Liver (tissue), 9 donors: ENCODE measurements around the gene KIF24. TPM values are rescaled to one million over a fixed set of nuclear protein-coding genes. Genes with fewer than 3 reads are reported as not detected.

Source experiments
- DNase-seq: peaks from one replicate; pipeline ENCODE4 v3.0.0-alpha.2; 2017; ENCODE audit warnings: low spot score
- H3K27ac ChIP-seq, 2 donors: one replicate each; pipeline ENCODE4 v1.7.0; 2013; ENCODE audit warnings: inconsistent platforms in 2 of 2, low read length in 2 of 2, control low read depth in 1 of 2, low read depth in 1 of 2, mild to moderate bottlenecking in 1 of 2
- H3K27me3 ChIP-seq, 4 donors: one replicate each; pipeline versions ENCODE4 v1.6.1 to v1.7.0; 2013; ENCODE audit warnings: low read length in 3 of 4, inconsistent platforms in 1 of 4, mild to moderate bottlenecking in 1 of 4, moderate library complexity in 1 of 4; ENCODE audit not compliant: control insufficient read depth in 4 of 4, insufficient read depth in 4 of 4
- H3K36me3 ChIP-seq, 4 donors: one replicate each; pipeline versions ENCODE4 v1.6.1 to v1.7.0; 2013; ENCODE audit warnings: low read length in 3 of 4, mild to moderate bottlenecking in 3 of 4, low read depth in 1 of 4, moderate library complexity in 1 of 4; ENCODE audit not compliant: control insufficient read depth in 4 of 4, insufficient read depth in 3 of 4
- H3K4me1 ChIP-seq, 4 donors: one replicate each; pipeline versions ENCODE4 v1.6.1 to v1.7.0; 2013; ENCODE audit warnings: low read length in 3 of 4, mild to moderate bottlenecking in 3 of 4, moderate library complexity in 1 of 4; ENCODE audit not compliant: control insufficient read depth in 4 of 4, insufficient read depth in 4 of 4
- H3K4me3 ChIP-seq, 3 donors: one replicate each; pipeline versions ENCODE4 v1.6.1 to v1.7.0; 2013; ENCODE audit warnings: low read length in 3 of 3, control low read depth in 1 of 3, low read depth in 1 of 3, mild to moderate bottlenecking in 1 of 3
- H3K9ac ChIP-seq, 2 donors: one replicate each; pipeline ENCODE4 v1.7.0; 2013; ENCODE audit warnings: low read length in 2 of 2, mild to moderate bottlenecking in 2 of 2, moderate library complexity in 2 of 2, control low read depth in 1 of 2, low read depth in 1 of 2
- H3K9me3 ChIP-seq, 4 donors: one replicate each; pipeline versions ENCODE4 v1.6.1 to v1.7.0; 2013; ENCODE audit warnings: low read length in 3 of 4; ENCODE audit not compliant: control insufficient read depth in 4 of 4
- ATF3 ChIP-seq: IDR thresholded peaks from 2 replicates; pipeline ENCODE4 v1.6.1; 2016; ENCODE audit warnings: antibody characterized with exemption
- CTCF ChIP-seq: fragments of 150-350 bp; IDR thresholded peaks from 2 replicates; pipeline ENCODE4 v1.5.1; 2017; ENCODE audit warnings: improper control_type of control experiment, low read depth, low read length; ENCODE audit not compliant: missing input control
- EGR1 ChIP-seq, 2 donors: IDR thresholded peaks; 2 replicates each; pipeline ENCODE4 v1.6.1; 2016 to 2018; ENCODE audit warnings: antibody characterized with exemption in 2 of 2, low read depth in 2 of 2
- FOXA1 ChIP-seq: IDR thresholded peaks from 2 replicates; pipeline ENCODE4 v1.6.1; 2016; ENCODE audit warnings: antibody characterized with exemption
- GABPA ChIP-seq, 2 donors: IDR thresholded peaks in 1 of 2; conservative IDR thresholded peaks in 1 of 2; 2 replicates each; pipeline ENCODE4 v1.6.1; 2016; ENCODE audit warnings: antibody characterized with exemption in 2 of 2, mild to moderate bottlenecking in 1 of 2, moderate library complexity in 1 of 2
- NR2F2 ChIP-seq: IDR thresholded peaks from 2 replicates; pipeline ENCODE4 v1.6.1; 2016; ENCODE audit warnings: antibody characterized with exemption
- RAD21 ChIP-seq, 2 donors: IDR thresholded peaks; 2 replicates each; pipeline ENCODE4 v1.6.1; 2016; ENCODE audit warnings: antibody characterized with exemption in 2 of 2, mild to moderate bottlenecking in 2 of 2
- REST ChIP-seq: IDR thresholded peaks from 2 replicates; pipeline ENCODE4 v1.6.1; 2016; ENCODE audit warnings: antibody characterized with exemption, mild to moderate bottlenecking
- SP1 ChIP-seq: IDR thresholded peaks from 2 replicates; pipeline ENCODE4 v1.6.1; 2018; ENCODE audit warnings: antibody characterized with exemption, mild to moderate bottlenecking
- YY1 ChIP-seq: IDR thresholded peaks from 2 replicates; pipeline ENCODE4 v1.6.1; 2016; ENCODE audit warnings: antibody characterized with exemption, mild to moderate bottlenecking
- ZBTB33 ChIP-seq: IDR thresholded peaks from 2 replicates; pipeline ENCODE4 v1.6.1; 2016; ENCODE audit warnings: antibody characterized with exemption
- WGBS: extraction: QIAGEN DNeasy Blood & Tissue Kit; methylation state at CpG from one replicate; pipeline ENCODE4 v1.1.7; 2013; 5-methylcytosine and 5-hydroxymethylcytosine counted together
- polyA plus RNA-seq, 2 donors: library from polyadenylated mRNA; stranded (reverse) in 1 of 2; unstranded in 1 of 2; fragments of 200-250 nt in 1 of 2; fragments of >200 nt in 1 of 2; fragmentation: Nextera tagmentation in 1 of 2; extraction: Ambion mirVana in 1 of 2; gene quantifications; one replicate each; pipeline versions ENCODE4 v1.2.1 to v1.2.3, GENCODE V29; 2013 to 2015
- total RNA-seq, 2 donors: library from RNA; depleted of rRNA; stranded (reverse); fragments of >200 nt; gene quantifications; one replicate each; pipeline ENCODE4 v1.2.3, GENCODE V29; 2014
- donor health status: healthy.
- donor health status: healthy.
- donor health status: healthy.
- donor health status: healthy.
- donor health status: healthy.

KIF24 gene
- total and polyA plus RNA-seq, 4 donors, result 0.13 to 4.1 (median 0.20) TPM

GRCh38 chr9:34334337-34334824 lies 5.3 kb upstream of the KIF24 start:
- no peak for DNase-seq

GRCh38 chr9:34333836-34334235 lies 4.8 kb upstream of the KIF24 start:
- H3K4me1 ChIP-seq, result peaks cover 2 to 51% (median 23%) of the 10 kb centered on the region in 4 donors
- TF ChIP-seq ZBTB33 (no peak), CTCF (no peak), EGR1 (IDR thresholded peaks at IDR 0.05; ENCODE audit: low read depth in 2 of 2) (no peak), NR2F2 (no peak), GABPA (IDR thresholded peaks at IDR 0.05 in 1 of 2, conservative IDR thresholded peaks at IDR 0.05 in 1 of 2) (no peak), RAD21 (IDR thresholded peaks at IDR 0.05) (no peak), REST (no peak), YY1 (no peak), ATF3 (no peak), SP1 (no peak)
- no peak overlapping the region for H3K27ac ChIP-seq

More at GRCh38 chr9:34334337-34334824, 5.3 kb upstream of the KIF24 start:
- WGBS, result 48% methylated on average over 1 of the region's 1 CpG
- H3K4me3 ChIP-seq, result no peak overlapping the region
- no peaks in the 10 kb centered on the region for H3K27me3 ChIP-seq
- peaks cover 2 to 54% (median 25%) of the 10 kb centered on the region in 4 donors for H3K4me1 ChIP-seq
- H3K9ac ChIP-seq, result no peak overlapping the region
- H3K27ac ChIP-seq, result no peak overlapping the region
- TF ChIP-seq REST (no peak), FOXA1 (no peak)
- peaks cover 0 to 1% (median 0%) of the 10 kb centered on the region in 4 donors for H3K36me3 ChIP-seq
- H3K9me3 ChIP-seq, result no peaks in the 10 kb centered on the region

More at GRCh38 chr9:34333836-34334235, 4.8 kb upstream of the KIF24 start:
- Histone ChIP-seq H3K36me3 (peaks cover 0 to 1% (median 0%) of the 10 kb centered on the region in 4 donors), H3K27me3 (no peaks in the 10 kb centered on the region), H3K9ac (no peak overlapping the region), H3K4me3 (no peak overlapping the region), H3K9me3 (no peaks in the 10 kb centered on the region)
- 95% methylated on average over 3 of the region's 3 CpGs for WGBS
- no peak for DNase-seq
